Naive thymus-derived CD4-positive, alpha-beta T cell (primary cell): ENCODE data around the gene GNAO1. TPM values are rescaled to one million over a fixed set of nuclear protein-coding genes. Genes with fewer than 3 reads are reported as not detected.
"Not testable (repeated sequence)": the region's sequence is repeated elsewhere in the genome, so short reads cannot be mapped to it uniquely, and the experiment has no call there.

Experiments used
- ATAC-seq: fragments of 150-1000 bp; cut with Tn5 transposase; 2 replicates; pipeline ENCODE4 v1.10.0; 2021; ENCODE audit warnings: mild to moderate bottlenecking, moderate library complexity
- CTCF ChIA-PET: fragments of 350-600 bp; sonication (Branson Sonifier 250); formaldehyde crosslinking; loops from one replicate; lab custom pipeline; 2021; ENCODE audit warnings: antibody characterized with exemption; lab: Charles Lee
- POLR2A ChIA-PET: fragments of 350-600 bp; sonication (Branson Sonifier 250); formaldehyde crosslinking; loops from one replicate; lab custom pipeline; 2021; ENCODE audit warnings: antibody characterized with exemption, inconsistent platforms; lab: Charles Lee
- DNase-seq, 9 donors: peaks; one replicate each; pipeline versions ENCODE4 v3.0.0 to v3.0.0-alpha.2; 2020 to 2022; ENCODE audit warnings: mixed read lengths in 1 of 9
- H3K27ac ChIP-seq: one replicate; pipeline ENCODE4 v1.7.0; 2013; ENCODE audit warnings: mild to moderate bottlenecking, low read depth, low read length, moderate library complexity
- H3K27me3 ChIP-seq, 2 donors: one replicate each; pipeline ENCODE4 v1.7.0; 2013; ENCODE audit warnings: low read length in 2 of 2, mild to moderate bottlenecking in 2 of 2, moderate library complexity in 2 of 2; ENCODE audit not compliant: control insufficient read depth in 2 of 2, insufficient read depth in 2 of 2
- H3K36me3 ChIP-seq, 3 experiments: 1 replicate in 2 of 3; 2 replicates in 1 of 3; pipeline ENCODE4 v1.7.0; 2013; ENCODE audit warnings: low read length in 3 of 3, mild to moderate bottlenecking in 3 of 3, moderate library complexity in 1 of 3; ENCODE audit not compliant: insufficient read depth in 3 of 3, control insufficient read depth in 2 of 3
- H3K4me1 ChIP-seq, 2 donors: one replicate each; pipeline ENCODE4 v1.7.0; 2013; ENCODE audit warnings: low read length in 2 of 2, mild to moderate bottlenecking in 2 of 2, moderate library complexity in 1 of 2; ENCODE audit not compliant: control insufficient read depth in 2 of 2, insufficient read depth in 2 of 2
- H3K4me3 ChIP-seq: 2 replicates; pipeline ENCODE4 v1.7.0; 2013; ENCODE audit warnings: mild to moderate bottlenecking, low read length
- H3K9me3 ChIP-seq, 3 experiments: 1 replicate in 2 of 3; 2 replicates in 1 of 3; pipeline ENCODE4 v1.7.0; 2013; ENCODE audit warnings: low read length in 3 of 3; ENCODE audit not compliant: control insufficient read depth in 2 of 3
- H3K27ac Mint-ChIP-seq, 9 donors: one replicate each; pipeline ENCODE4 v1.8.0; 2020 to 2022; ENCODE audit warnings: mixed read lengths in 9 of 9, mild to moderate bottlenecking in 8 of 9, moderate library complexity in 5 of 9, inconsistent platforms in 2 of 9
- H3K27me3 Mint-ChIP-seq, 5 donors: one replicate each; pipeline ENCODE4 v1.8.0; 2021 to 2022; ENCODE audit warnings: mixed read lengths in 5 of 5, mild to moderate bottlenecking in 1 of 5
- H3K36me3 Mint-ChIP-seq, 5 donors: one replicate each; pipeline ENCODE4 v1.8.0; 2020 to 2022; ENCODE audit warnings: mixed read lengths in 5 of 5, mild to moderate bottlenecking in 3 of 5, inconsistent platforms in 1 of 5
- H3K4me1 Mint-ChIP-seq, 7 donors: one replicate each; pipeline ENCODE4 v1.8.0; 2020 to 2022; ENCODE audit warnings: mixed read lengths in 7 of 7, mild to moderate bottlenecking in 3 of 7, inconsistent platforms in 1 of 7
- H3K4me3 Mint-ChIP-seq, 10 donors: one replicate each; pipeline ENCODE4 v1.8.0; 2020 to 2022; ENCODE audit warnings: mild to moderate bottlenecking in 10 of 10, mixed read lengths in 10 of 10, moderate library complexity in 6 of 10, inconsistent platforms in 2 of 10
- H3K9me3 Mint-ChIP-seq, 11 donors: one replicate each; pipeline ENCODE4 v1.8.0; 2020 to 2022; ENCODE audit warnings: mixed read lengths in 11 of 11, mild to moderate bottlenecking in 4 of 11, inconsistent platforms in 1 of 11, moderate library complexity in 1 of 11
- intact Hi-C, 2 donors: fragments of 100-400 bp; cut with micrococcal nuclease; formaldehyde crosslinking; loops; one replicate each; pipeline ENCODE4 v1.15.1; 2023
- polyA plus RNA-seq, 2 donors: library from polyadenylated mRNA; unstranded; fragments of 300-500 nt; fragmentation: Illumina TruSeq; gene quantifications; one replicate each; pipeline ENCODE4 v1.2.3, GENCODE V29; 2021
- total RNA-seq, 6 experiments: library from RNA in 5 of 6; stranded (reverse) in 5 of 6; gene quantifications; 1 replicate in 5 of 6; 2 replicates in 1 of 6; pipeline ENCODE4 v1.2.3 and lab custom pipeline; 2021 to 2026

GNAO1 gene
- total and polyA plus RNA-seq, 7 experiments from 2014 or later: 0.43 to 5.4 (median 0.80) TPM; not detected in 2

- H3K9me3 Mint-ChIP-seq: no peaks in the 10 kb centered on the region
- intact Hi-C loops: loop anchor here in 1 of 2 donors (1.0 kb wide), 1 partner anchor 15 kb away; no protein-coding TSS in a partner anchor
- peaks cover 9 to 41% (median 27%) of the 10 kb centered on the region in 7 donors for H3K4me1 Mint-ChIP-seq
- CTCF ChIA-PET: no interaction called here
- no peaks in the 10 kb centered on the region for H3K27me3 Mint-ChIP-seq
- Histone ChIP-seq H3K36me3 (peaks cover 5 to 30% (median 13%) of the 10 kb centered on the region in 3 experiments), H3K4me3 (no peak overlapping the region), H3K9me3 (no peaks in the 10 kb centered on the region), H3K4me1 (no peaks in the 10 kb centered on the region), H3K27me3 (no peaks in the 10 kb centered on the region), H3K27ac (no peak overlapping the region)
- peak overlapping the region; percentile 3 to 91 (median 73) for H3K27ac Mint-ChIP-seq
- POLR2A ChIA-PET: no interaction called here
- peaks cover 3 to 36% (median 13%) of the 10 kb centered on the region in 5 donors for H3K36me3 Mint-ChIP-seq
- ATAC-seq: peak; percentile 80
- DNase-seq: peak in 4 of 9 donors; percentile 15 to 44 (median 36)
- H3K4me3 Mint-ChIP-seq: peak overlapping the region; percentile 4 to 68 (median 41)
Measured at GRCh38 chr16:56372013-56372634, 180.8 kb downstream of the GNAO1 start.

GRCh38 chr16:56373003-56373402 is 181.7 kb downstream of the GNAO1 start:
- Mint-ChIP-seq H3K4me1 (peaks cover 9 to 47% (median 32%) of the 10 kb centered on the region in 7 donors), H3K9me3 (no peaks in the 10 kb centered on the region), H3K36me3 (peaks cover 0 to 35% (median 19%) of the 10 kb centered on the region in 5 donors), H3K4me3 (peak overlapping the region in 2 of 10 donors; percentile 43 to 55), H3K27ac (peak overlapping the region in 4 of 9 donors; percentile 32 to 91 (median 69)), H3K27me3 (no peaks in the 10 kb centered on the region)
- Histone ChIP-seq H3K27ac (no peak overlapping the region), H3K9me3 (no peaks in the 10 kb centered on the region), H3K36me3 (peaks cover 5 to 26% (median 9%) of the 10 kb centered on the region in 3 experiments), H3K4me3 (no peak overlapping the region), H3K4me1 (no peaks in the 10 kb centered on the region), H3K27me3 (no peaks in the 10 kb centered on the region)
- intact Hi-C loops: no loop called here
- POLR2A ChIA-PET: no interaction called here
- ATAC-seq (no peak), DNase-seq (no peak)
- CTCF ChIA-PET: no interaction called here

GRCh38 chr16:56375792-56376191 is 184.5 kb downstream of the GNAO1 start:
- H3K27ac ChIP-seq, H3K27me3 Mint-ChIP-seq, H3K9me3 ChIP-seq, POLR2A ChIA-PET, intact Hi-C loops, H3K27ac Mint-ChIP-seq, DNase-seq, H3K4me3 Mint-ChIP-seq, ATAC-seq, CTCF ChIA-PET, H3K4me3 ChIP-seq, H3K27me3 ChIP-seq, H3K4me1 ChIP-seq: not testable (repeated sequence)
- H3K36me3 Mint-ChIP-seq: peaks cover 15 to 51% (median 40%) of the 10 kb centered on the region in 5 donors
- H3K4me1 Mint-ChIP-seq: peaks cover 11 to 53% (median 36%) of the 10 kb centered on the region in 7 donors
- H3K36me3 ChIP-seq: peaks cover 0 to 34% (median 4%) of the 10 kb centered on the region in 3 experiments
- peaks cover 0 to 17% (median 6%) of the 10 kb centered on the region in 11 donors for H3K9me3 Mint-ChIP-seq

GRCh38 chr16:56379044-56379443 is 187.8 kb downstream of the GNAO1 start:
- H3K4me1 Mint-ChIP-seq: peaks cover 0 to 22% (median 16%) of the 10 kb centered on the region in 7 donors
- H3K4me3 ChIP-seq, H3K27me3 Mint-ChIP-seq, DNase-seq, H3K27me3 ChIP-seq, H3K4me1 ChIP-seq, intact Hi-C loops, POLR2A ChIA-PET, H3K27ac ChIP-seq, ATAC-seq, CTCF ChIA-PET, H3K4me3 Mint-ChIP-seq: not testable (repeated sequence)
- peaks cover 13 to 48% (median 19%) of the 10 kb centered on the region in 11 donors for H3K9me3 Mint-ChIP-seq
- H3K9me3 ChIP-seq: peaks cover 0 to 19% (median 0%) of the 10 kb centered on the region in 3 experiments
- peaks cover 41 to 75% (median 72%) of the 10 kb centered on the region in 5 donors for H3K36me3 Mint-ChIP-seq
- H3K27ac Mint-ChIP-seq: peak overlapping the region in 2 of 9 donors; percentile 16 to 27
- H3K36me3 ChIP-seq: peaks cover 0 to 62% (median 15%) of the 10 kb centered on the region in 3 experiments

- H3K27me3 Mint-ChIP-seq, H3K27ac ChIP-seq, H3K4me1 ChIP-seq, H3K27ac Mint-ChIP-seq, H3K27me3 ChIP-seq, POLR2A ChIA-PET, ATAC-seq, intact Hi-C loops, H3K4me3 ChIP-seq, CTCF ChIA-PET, DNase-seq: not testable (repeated sequence)
- Mint-ChIP-seq H3K36me3 (peaks cover 51 to 85% (median 80%) of the 10 kb centered on the region in 5 donors), H3K4me1 (peaks cover 0 to 18% (median 10%) of the 10 kb centered on the region in 7 donors), H3K9me3 (peaks cover 13 to 48% (median 19%) of the 10 kb centered on the region in 11 donors), H3K4me3 (peak overlapping the region in 1 of 10 donors; percentile 21)
- H3K9me3 ChIP-seq: peaks cover 0 to 19% (median 0%) of the 10 kb centered on the region in 3 experiments
- H3K36me3 ChIP-seq: peaks cover 0 to 78% (median 15%) of the 10 kb centered on the region in 3 experiments
Measured at GRCh38 chr16:56380778-56381485, 189.6 kb downstream of the GNAO1 start.

GRCh38 chr16:56382459-56382858 is 191.2 kb downstream of the GNAO1 start:
- ChIA-PET POLR2A (no interaction called here), CTCF (no interaction called here)
- H3K27me3 ChIP-seq: no peaks in the 10 kb centered on the region
- Mint-ChIP-seq H3K4me3 (no peak overlapping the region), H3K36me3 (peaks cover 57 to 94% (median 82%) of the 10 kb centered on the region in 5 donors), H3K4me1 (peaks cover 0 to 14% (median 7%) of the 10 kb centered on the region in 7 donors), H3K9me3 (peaks cover 13 to 48% (median 19%) of the 10 kb centered on the region in 11 donors), H3K27ac (no peak overlapping the region), H3K27me3 (no peaks in the 10 kb centered on the region)
- H3K27ac ChIP-seq: no peak overlapping the region
- H3K4me1 ChIP-seq: no peaks in the 10 kb centered on the region
- H3K9me3 ChIP-seq: peaks cover 0 to 19% (median 0%) of the 10 kb centered on the region in 3 experiments
- peaks cover 0 to 85% (median 18%) of the 10 kb centered on the region in 3 experiments for H3K36me3 ChIP-seq
- intact Hi-C loops: no loop called here
- H3K4me3 ChIP-seq: no peak overlapping the region
- DNase-seq: no peak
- no peak for ATAC-seq
